Measurements from ENCODE around the gene CNOT9.

GRCh38 chr2:218607436-218608115 is 38.9 kb downstream of the CNOT9 start, which contains the start of gene PLCD4:
- TF ChIP-seq SIN3A (IDR thresholded peaks at IDR 0.05; ENCODE audit: borderline replicate concordance, insufficient read depth, low read length) (0 out of 2 replicates have a peak, but pooled peaks have one; percentile 62), POLR2AphosphoS5 (IDR thresholded peaks at IDR 0.05; ENCODE audit: low read depth, low read length) (peak; percentile 87), REST (IDR thresholded peaks at IDR 0.05; ENCODE audit: insufficient read depth in 1 of 2, low read depth in 2 of 2, low read length in 2 of 2) (0 out of 4 replicates have a peak, but pooled peaks of 1 of the 2 experiments have one; percentile 17), TAF1 (IDR thresholded peaks at IDR 0.05; ENCODE audit: borderline replicate concordance, insufficient read depth, low read length) (peak; percentile 73; the same call in 1 of the 2 replicates)
